Activated T-helper 17 cell treated with anti-CD3 and anti-CD28 coated beads, Interleukin-2, amount 50 U/mL, for 72 hours (primary cell): ENCODE results near the gene LRRC58. TPM values are rescaled to one million over a fixed set of nuclear protein-coding genes. Genes with fewer than 3 reads are reported as not detected.
"Not testable (repeated sequence)": the region's sequence is repeated elsewhere in the genome, so short reads cannot be mapped to it uniquely, and the experiment has no call there.

Experiments used
- ATAC-seq: fragments of 150-1000 bp; cut with Tn5 transposase; replicated peaks from 2 replicates; pipeline ENCODE4 v1.10.0; 2021; ENCODE audit warnings: mild to moderate bottlenecking, moderate library complexity
- H3K27ac Mint-ChIP-seq: one replicate; pipeline ENCODE4 v1.8.0; 2022; ENCODE audit warnings: mixed read lengths
- H3K27me3 Mint-ChIP-seq: one replicate; pipeline ENCODE4 v1.8.0; 2022; ENCODE audit warnings: mixed read lengths
- H3K36me3 Mint-ChIP-seq: one replicate; pipeline ENCODE4 v1.8.0; 2022; ENCODE audit warnings: low read depth, mild to moderate bottlenecking, mixed read lengths
- H3K4me1 Mint-ChIP-seq: one replicate; pipeline ENCODE4 v1.8.0; 2022; ENCODE audit warnings: mixed read lengths
- H3K4me3 Mint-ChIP-seq: one replicate; pipeline ENCODE4 v1.8.0; 2022; ENCODE audit warnings: mild to moderate bottlenecking, mixed read lengths
- H3K9me3 Mint-ChIP-seq: one replicate; pipeline ENCODE4 v1.8.0; 2022; ENCODE audit warnings: mixed read lengths
- total RNA-seq, 2 donors: library from RNA; stranded (reverse); gene quantifications; one replicate each; pipeline ENCODE4 v1.2.3, GENCODE V29; 2022

The LRRC58 gene
- total RNA-seq, 2 donors from 2014 or later, result 20.1 to 33.8 TPM

- Mint-ChIP-seq H3K4me3 (no peak overlapping the region), H3K27ac (peak overlapping the region; percentile 23), H3K9me3 (peaks cover 10% of the 10 kb centered on the region), H3K27me3 (no peaks in the 10 kb centered on the region), H3K36me3 (peaks cover 12% of the 10 kb centered on the region), H3K4me1 (peaks cover 6% of the 10 kb centered on the region)
- ATAC-seq, result peak; percentile 44
These were observed 37.0 kb downstream of the LRRC58 start for GRCh38 chr3:120311863-120312794.

GRCh38 chr3:120306519-120307455 is 42.4 kb downstream of the LRRC58 start:
- no peak for ATAC-seq
- Mint-ChIP-seq H3K27me3 (peaks cover 2% of the 10 kb centered on the region), H3K4me3 (no peak overlapping the region), H3K9me3 (no peaks in the 10 kb centered on the region), H3K36me3 (no peaks in the 10 kb centered on the region), H3K4me1 (no peaks in the 10 kb centered on the region), H3K27ac (no peak overlapping the region)

- no peak for ATAC-seq
- H3K4me1 Mint-ChIP-seq, result no peaks in the 10 kb centered on the region
- H3K36me3 Mint-ChIP-seq, result no peaks in the 10 kb centered on the region
- H3K9me3 Mint-ChIP-seq, result no peaks in the 10 kb centered on the region
- no peak overlapping the region for H3K4me3 Mint-ChIP-seq
- no peak overlapping the region for H3K27ac Mint-ChIP-seq
- H3K27me3 Mint-ChIP-seq, result peaks cover 2% of the 10 kb centered on the region
These were observed 44.5 kb downstream of the LRRC58 start for GRCh38 chr3:120304616-120305015.

DNA sequence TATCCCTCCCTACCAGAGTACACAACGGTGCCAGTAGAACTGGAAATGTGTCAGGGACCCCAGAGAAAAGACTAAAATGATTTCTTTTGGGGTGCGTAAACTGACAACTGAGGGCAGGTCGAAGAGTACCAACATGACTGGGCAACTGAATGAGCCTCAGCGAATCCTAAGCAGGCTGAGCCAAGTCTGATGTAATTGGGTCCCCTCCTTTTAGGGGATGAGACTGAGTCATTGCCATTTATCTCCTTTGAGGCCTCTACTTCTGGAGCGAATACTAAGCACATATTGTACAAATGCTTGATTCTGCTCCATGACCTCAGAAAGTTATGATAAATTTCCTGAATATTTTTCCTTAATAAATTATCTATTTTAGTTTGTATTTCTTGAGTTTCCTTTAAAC is 46.8 kb downstream of the LRRC58 start:
- Mint-ChIP-seq H3K4me1 (no peaks in the 10 kb centered on the region), H3K27me3 (peaks cover 2% of the 10 kb centered on the region), H3K27ac (no peak overlapping the region), H3K36me3 (no peaks in the 10 kb centered on the region), H3K9me3 (no peaks in the 10 kb centered on the region), H3K4me3 (no peak overlapping the region)
- ATAC-seq, result no peak

DNA sequence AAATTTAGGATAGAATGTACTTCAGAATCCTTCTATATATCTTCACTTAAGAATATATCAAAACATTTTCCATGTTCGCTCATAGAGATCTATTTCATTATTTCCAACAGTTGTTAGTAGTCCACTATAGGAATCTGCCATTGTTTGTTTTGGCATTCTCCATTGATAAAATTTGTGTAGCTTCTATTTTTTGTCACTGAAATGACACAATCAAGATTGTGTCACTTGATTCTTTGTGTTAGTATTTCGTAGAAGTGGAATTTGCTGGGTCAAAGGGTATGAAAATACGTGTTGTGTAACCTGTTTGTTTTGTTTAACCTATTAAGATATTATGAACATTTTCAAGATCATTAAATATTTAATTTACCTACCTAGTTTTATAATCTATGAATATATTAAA is 48.2 kb downstream of the LRRC58 start:
- Mint-ChIP-seq H3K27ac (no peak overlapping the region), H3K36me3 (no peaks in the 10 kb centered on the region), H3K27me3 (peaks cover 6% of the 10 kb centered on the region), H3K4me1 (no peaks in the 10 kb centered on the region), H3K9me3 (no peaks in the 10 kb centered on the region), H3K4me3 (no peak overlapping the region)
- no peak for ATAC-seq

GRCh38 chr3:120299403-120299802 is 49.8 kb downstream of the LRRC58 start:
- Mint-ChIP-seq H3K27me3 (peaks cover 6% of the 10 kb centered on the region), H3K4me3 (no peak overlapping the region), H3K27ac (no peak overlapping the region), H3K9me3 (no peaks in the 10 kb centered on the region), H3K36me3 (no peaks in the 10 kb centered on the region), H3K4me1 (no peaks in the 10 kb centered on the region)
- ATAC-seq, result no peak

DNA sequence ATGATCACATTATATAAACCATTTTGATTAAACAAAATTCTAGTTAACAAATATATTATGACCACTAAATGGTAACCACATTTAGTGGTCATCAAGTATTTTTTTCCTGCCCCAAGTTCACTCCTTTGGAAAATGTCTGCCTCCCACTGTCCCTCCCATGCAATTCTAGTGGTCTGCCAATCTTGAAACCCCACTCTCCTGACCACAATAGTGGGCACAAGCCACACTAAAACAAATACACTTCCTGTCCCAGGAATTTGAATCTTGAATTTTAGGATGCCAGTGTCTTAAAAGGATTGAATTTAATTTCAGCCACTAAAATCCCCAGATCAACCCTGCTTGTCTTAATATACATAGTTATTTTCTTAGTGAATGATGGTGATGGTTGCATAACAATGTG is 50.2 kb downstream of the LRRC58 start:
- ATAC-seq, result no peak
- Mint-ChIP-seq H3K4me1 (no peaks in the 10 kb centered on the region), H3K4me3 (no peak overlapping the region), H3K36me3 (no peaks in the 10 kb centered on the region), H3K27ac (no peak overlapping the region), H3K27me3 (peaks cover 8% of the 10 kb centered on the region), H3K9me3 (no peaks in the 10 kb centered on the region)

DNA sequence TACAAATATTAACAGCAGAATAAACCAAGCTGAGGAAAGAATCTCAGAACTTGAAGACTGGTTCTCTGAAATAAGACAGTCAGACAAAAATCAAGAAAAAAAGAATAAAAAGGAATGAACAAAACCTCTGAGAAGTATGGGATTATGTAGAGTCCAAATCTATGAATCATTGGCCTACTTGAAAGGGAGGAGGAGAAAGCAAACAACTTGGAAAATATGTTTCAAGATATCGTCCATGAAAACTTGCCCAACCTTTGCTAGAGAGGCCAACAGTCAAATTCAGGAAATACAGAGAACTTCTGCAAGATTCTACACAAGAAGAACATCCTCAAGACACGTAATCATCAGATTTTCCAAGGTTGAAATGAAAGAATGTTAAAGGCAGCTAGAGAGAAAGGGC is 57.6 kb downstream of the LRRC58 start:
- not testable (repeated sequence) for ATAC-seq, H3K4me3 Mint-ChIP-seq, H3K36me3 Mint-ChIP-seq, H3K27ac Mint-ChIP-seq, H3K4me1 Mint-ChIP-seq
- peaks cover 34% of the 10 kb centered on the region for H3K27me3 Mint-ChIP-seq
- H3K9me3 Mint-ChIP-seq, result peaks cover 11% of the 10 kb centered on the region

GRCh38 chr3:120289636-120290035 is 59.5 kb downstream of the LRRC58 start:
- Mint-ChIP-seq H3K36me3 (no peaks in the 10 kb centered on the region), H3K27ac (no peak overlapping the region), H3K9me3 (peaks cover 11% of the 10 kb centered on the region), H3K4me1 (peaks cover 6% of the 10 kb centered on the region), H3K4me3 (no peak overlapping the region), H3K27me3 (peaks cover 45% of the 10 kb centered on the region)
- no peak for ATAC-seq

DNA sequence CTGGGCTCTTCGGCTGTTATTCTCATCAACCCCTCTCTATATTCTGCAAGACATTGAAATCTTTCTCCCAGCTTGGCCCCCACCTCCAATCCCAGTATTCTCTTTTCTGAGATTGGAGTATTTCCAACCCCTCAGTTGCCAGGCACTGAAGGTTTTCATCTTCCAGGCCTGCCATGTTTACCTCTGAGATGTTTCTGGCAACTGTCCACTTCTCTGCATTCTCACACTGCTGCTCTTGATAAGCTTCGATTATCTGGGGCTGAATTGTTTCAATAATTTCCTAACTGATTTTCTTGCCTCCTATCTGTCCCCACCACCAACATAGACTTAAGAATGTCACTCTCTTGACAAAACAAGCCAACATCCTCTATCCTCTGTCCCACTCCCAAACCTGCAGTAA is 62.7 kb downstream of the LRRC58 start:
- H3K4me3 Mint-ChIP-seq, result no peak overlapping the region
- ATAC-seq, result no peak
- peaks cover 48% of the 10 kb centered on the region for H3K27me3 Mint-ChIP-seq
- no peak overlapping the region for H3K27ac Mint-ChIP-seq
- peaks cover 6% of the 10 kb centered on the region for H3K4me1 Mint-ChIP-seq
- peaks cover under 1% of the 10 kb centered on the region for H3K9me3 Mint-ChIP-seq
- no peaks in the 10 kb centered on the region for H3K36me3 Mint-ChIP-seq

DNA sequence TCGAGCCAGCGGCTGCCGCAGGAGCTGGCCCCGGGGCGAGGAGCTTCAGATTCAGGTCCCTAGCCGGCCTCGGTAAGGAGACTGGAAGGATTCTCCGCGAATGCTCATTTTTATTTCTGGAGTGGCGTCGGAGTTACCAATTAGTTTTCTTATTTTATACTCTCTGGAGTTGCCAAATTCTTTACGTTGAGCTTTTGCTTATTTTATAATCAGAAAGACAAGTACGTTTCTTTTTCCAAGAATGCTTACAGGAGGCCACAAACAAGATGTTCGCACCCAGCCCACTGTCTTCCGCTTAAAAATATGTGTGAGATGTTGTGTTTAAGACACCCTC is 63.7 kb downstream of the LRRC58 start:
- Mint-ChIP-seq H3K9me3 (no peaks in the 10 kb centered on the region), H3K36me3 (no peaks in the 10 kb centered on the region), H3K27me3 (peaks cover 55% of the 10 kb centered on the region), H3K27ac (no peak overlapping the region), H3K4me1 (peaks cover 6% of the 10 kb centered on the region), H3K4me3 (no peak overlapping the region)
- no peak for ATAC-seq

DNA sequence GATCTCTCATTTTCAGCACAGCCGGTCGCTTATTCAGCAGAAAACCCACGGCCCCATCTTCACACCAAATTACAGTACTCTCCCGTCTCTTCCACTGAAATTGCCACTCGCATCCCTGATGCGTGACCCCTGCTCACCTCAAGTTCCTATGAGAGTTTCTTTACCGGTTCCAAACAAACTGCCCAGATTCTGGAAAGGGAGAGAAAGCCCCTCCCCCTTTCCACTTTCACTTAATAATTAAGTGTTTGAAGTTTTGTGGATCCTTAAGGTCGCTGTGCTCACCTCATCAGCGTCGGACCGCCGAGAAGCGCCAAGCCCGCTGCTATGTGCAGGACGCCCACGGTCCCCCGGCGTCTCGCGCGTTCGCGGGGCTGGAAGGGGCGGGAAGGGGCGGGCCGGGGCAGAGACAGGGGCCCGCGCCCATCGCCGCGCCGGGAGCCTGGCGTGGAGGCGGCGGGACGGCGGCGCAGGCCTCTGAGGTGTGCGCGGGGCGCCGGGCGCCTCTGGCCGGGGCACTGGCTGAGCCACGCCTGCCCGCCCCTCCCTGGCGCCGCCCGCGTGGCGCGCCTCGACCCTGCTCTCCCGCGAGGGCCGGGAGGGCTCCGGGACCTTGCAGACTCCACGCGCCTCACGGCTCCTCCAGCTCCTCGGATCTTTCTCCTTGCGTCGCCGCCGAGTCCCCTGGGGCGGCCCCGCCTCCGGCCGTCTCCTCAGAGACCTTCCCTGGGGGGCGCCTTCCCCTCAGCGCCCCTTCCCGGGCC is 64.2 kb downstream of the LRRC58 start, which contains the start of gene GPR156:
TSS of gene GPR156 (minus strand) at position 476 of the 761 bp plus-strand sequence. CDS start 41,124 bp downstream, outside the sequence.
- peaks cover 55% of the 10 kb centered on the region for H3K27me3 Mint-ChIP-seq
- no peaks in the 10 kb centered on the region for H3K36me3 Mint-ChIP-seq
- peaks cover 6% of the 10 kb centered on the region for H3K4me1 Mint-ChIP-seq
- H3K4me3 Mint-ChIP-seq, result no peak within 1 kb of the TSS
- no peaks in the 10 kb centered on the region for H3K9me3 Mint-ChIP-seq
- no peak within 1 kb of the TSS for H3K27ac Mint-ChIP-seq
- ATAC-seq, result peak; percentile 11

- Mint-ChIP-seq H3K27ac (no peak overlapping the region), H3K4me3 (no peak overlapping the region), H3K27me3 (peaks cover 54% of the 10 kb centered on the region), H3K9me3 (no peaks in the 10 kb centered on the region), H3K4me1 (no peaks in the 10 kb centered on the region), H3K36me3 (no peaks in the 10 kb centered on the region)
- ATAC-seq, result no peak
These were observed 67.9 kb downstream of the LRRC58 start for GRCh38 chr3:120281261-120281660.

GRCh38 chr3:120280566-120280965 is 68.6 kb downstream of the LRRC58 start:
- no peak for ATAC-seq
- Mint-ChIP-seq H3K36me3 (no peaks in the 10 kb centered on the region), H3K4me3 (no peak overlapping the region), H3K9me3 (no peaks in the 10 kb centered on the region), H3K27me3 (peaks cover 52% of the 10 kb centered on the region), H3K4me1 (no peaks in the 10 kb centered on the region), H3K27ac (no peak overlapping the region)
